ENCODE data around the gene ACD. TPM values are rescaled to one million over a fixed set of nuclear protein-coding genes. Genes with fewer than 3 reads are reported as not detected.
"Not testable (repeated sequence)": the region's sequence is repeated elsewhere in the genome, so short reads cannot be mapped to it uniquely, and the experiment has no call there.

The ACD gene
- total RNA-seq, 2 donors from 2014 or later, result 16.9 to 20.4 TPM

- Histone ChIP-seq H3K36me3 (peaks cover 5% of the 10 kb centered on the region), H3K27ac (no peak overlapping the region), H3K9me3 (no peaks in the 10 kb centered on the region), H3K4me3 (no peak overlapping the region), H3K27me3 (replicated peaks; ENCODE audit: insufficient read depth) (no peaks in the 10 kb centered on the region), H3K4me1 (ENCODE audit: control insufficient read depth in 1 of 2, low read depth in 2 of 2) (no peaks in the 10 kb centered on the region)
- ATAC-seq (ENCODE audit: insufficient number of reproducible peaks, low FRiP score, low read depth), result no peak
- TF ChIP-seq, protein P1, sequence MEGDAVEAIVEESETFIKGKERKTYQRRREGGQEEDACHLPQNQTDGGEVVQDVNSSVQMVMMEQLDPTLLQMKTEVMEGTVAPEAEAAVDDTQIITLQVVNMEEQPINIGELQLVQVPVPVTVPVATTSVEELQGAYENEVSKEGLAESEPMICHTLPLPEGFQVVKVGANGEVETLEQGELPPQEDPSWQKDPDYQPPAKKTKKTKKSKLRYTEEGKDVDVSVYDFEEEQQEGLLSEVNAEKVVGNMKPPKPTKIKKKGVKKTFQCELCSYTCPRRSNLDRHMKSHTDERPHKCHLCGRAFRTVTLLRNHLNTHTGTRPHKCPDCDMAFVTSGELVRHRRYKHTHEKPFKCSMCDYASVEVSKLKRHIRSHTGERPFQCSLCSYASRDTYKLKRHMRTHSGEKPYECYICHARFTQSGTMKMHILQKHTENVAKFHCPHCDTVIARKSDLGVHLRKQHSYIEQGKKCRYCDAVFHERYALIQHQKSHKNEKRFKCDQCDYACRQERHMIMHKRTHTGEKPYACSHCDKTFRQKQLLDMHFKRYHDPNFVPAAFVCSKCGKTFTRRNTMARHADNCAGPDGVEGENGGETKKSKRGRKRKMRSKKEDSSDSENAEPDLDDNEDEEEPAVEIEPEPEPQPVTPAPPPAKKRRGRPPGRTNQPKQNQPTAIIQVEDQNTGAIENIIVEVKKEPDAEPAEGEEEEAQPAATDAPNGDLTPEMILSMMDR (IDR thresholded peaks at IDR 0.05), result no peak
- no peak for DNase-seq (ENCODE audit: low spot score)
Observed at GRCh38 chr16:67697422-67698185, 37.5 kb upstream of the ACD start.

GRCh38 chr16:67694611-67695010, 34.6 kb upstream of the ACD start:
- ATAC-seq (ENCODE audit: insufficient number of reproducible peaks, low FRiP score, low read depth) (no peak), DNase-seq (ENCODE audit: low spot score) (no peak)
- no peaks in the 10 kb centered on the region for H3K4me1 ChIP-seq (ENCODE audit: control insufficient read depth in 1 of 2, low read depth in 2 of 2)
- H3K36me3 ChIP-seq, result peaks cover 5% of the 10 kb centered on the region
- no peak overlapping the region for H3K4me3 ChIP-seq
- H3K27me3 ChIP-seq (replicated peaks; ENCODE audit: insufficient read depth), result no peaks in the 10 kb centered on the region
- H3K9me3 ChIP-seq, result no peaks in the 10 kb centered on the region
- no peak overlapping the region for H3K27ac ChIP-seq
- TF ChIP-seq, protein P1 (IDR thresholded peaks at IDR 0.05), result no peak

- H3K9me3 ChIP-seq; ATAC-seq (ENCODE audit: insufficient number of reproducible peaks, low FRiP score, low read depth); H3K36me3 ChIP-seq; H3K4me3 ChIP-seq; H3K27me3 ChIP-seq (replicated peaks; ENCODE audit: insufficient read depth); DNase-seq (ENCODE audit: low spot score); H3K4me1 ChIP-seq (ENCODE audit: control insufficient read depth in 1 of 2, low read depth in 2 of 2); H3K27ac ChIP-seq: not testable (repeated sequence)
Observed at GRCh38 chr16:67693517-67694285, 33.6 kb upstream of the ACD start.

DNA sequence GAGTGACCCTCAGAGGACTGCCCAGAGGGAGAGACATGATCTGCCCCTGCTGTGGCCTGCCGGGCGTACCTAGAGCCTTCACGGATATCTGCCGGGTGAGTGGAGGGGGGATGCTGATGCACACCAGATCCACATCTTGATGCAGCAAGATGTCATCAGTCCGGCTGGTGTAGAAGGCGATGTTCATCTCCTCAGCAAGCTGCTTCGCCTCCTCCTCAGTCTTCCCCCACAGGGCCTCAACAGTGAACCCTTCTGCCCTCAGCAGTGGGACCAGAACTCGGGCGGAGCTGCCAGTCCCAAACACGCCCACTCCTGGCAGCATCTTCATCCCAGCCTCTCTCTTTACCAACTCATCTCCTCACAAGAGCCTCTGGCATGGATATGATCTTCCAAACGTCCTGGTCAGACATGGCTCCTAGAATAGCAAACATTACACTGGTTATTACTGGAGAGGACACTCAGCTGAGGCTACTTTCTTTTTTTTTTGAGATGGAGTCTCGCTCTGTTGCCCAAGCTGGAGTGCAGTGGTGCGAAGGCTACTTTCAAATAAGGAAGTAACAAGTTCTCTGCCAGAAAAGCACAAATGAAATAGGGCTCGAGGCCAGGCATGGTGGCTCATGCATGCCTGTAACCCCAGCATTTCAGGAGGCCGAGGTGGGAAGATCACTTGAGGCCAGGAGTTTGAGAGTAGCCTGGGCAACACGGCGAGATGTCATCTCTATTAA, 25.5 kb upstream of the ACD start:
- no peak overlapping the region for H3K27ac ChIP-seq
- TF ChIP-seq, protein P1 (IDR thresholded peaks at IDR 0.05), result no peak
- ATAC-seq (ENCODE audit: insufficient number of reproducible peaks, low FRiP score, low read depth) (no peak), DNase-seq (ENCODE audit: low spot score) (no peak)
- H3K4me1 ChIP-seq (ENCODE audit: control insufficient read depth in 1 of 2, low read depth in 2 of 2), result no peaks in the 10 kb centered on the region
- H3K9me3 ChIP-seq, result no peaks in the 10 kb centered on the region
- no peak overlapping the region for H3K4me3 ChIP-seq
- peaks cover 12% of the 10 kb centered on the region for H3K36me3 ChIP-seq
- H3K27me3 ChIP-seq (replicated peaks; ENCODE audit: insufficient read depth), result no peaks in the 10 kb centered on the region

DNA sequence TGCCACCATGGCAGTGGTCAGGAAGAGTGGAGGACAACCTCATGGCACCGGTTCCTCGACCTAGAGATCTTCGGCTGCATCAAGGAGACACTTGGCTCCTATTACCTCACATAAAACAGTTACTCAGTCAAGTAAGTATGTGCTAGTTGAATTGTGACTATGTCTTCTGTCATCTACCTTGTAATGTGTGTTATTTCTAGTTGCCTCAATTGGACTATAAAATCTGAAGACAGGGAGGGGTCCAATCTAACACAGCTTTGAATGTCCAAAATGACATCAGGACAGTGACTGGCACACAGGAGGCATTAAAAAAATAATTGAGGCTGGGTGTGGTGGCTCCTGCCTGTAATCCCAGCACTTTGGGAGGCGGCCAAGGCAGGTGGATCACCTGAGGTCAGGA, 23.7 kb upstream of the ACD start:
- Histone ChIP-seq H3K36me3 (peaks cover 12% of the 10 kb centered on the region), H3K27ac (no peak overlapping the region), H3K4me1 (ENCODE audit: control insufficient read depth in 1 of 2, low read depth in 2 of 2) (no peaks in the 10 kb centered on the region), H3K27me3 (replicated peaks; ENCODE audit: insufficient read depth) (no peaks in the 10 kb centered on the region), H3K4me3 (no peak overlapping the region), H3K9me3 (no peaks in the 10 kb centered on the region)
- ATAC-seq (ENCODE audit: insufficient number of reproducible peaks, low FRiP score, low read depth) (no peak), DNase-seq (ENCODE audit: low spot score) (no peak)
- TF ChIP-seq, protein P1 (IDR thresholded peaks at IDR 0.05), result no peak

Data from thoracic aorta (tissue), 2 donors.